Activated T-cell treated with anti-CD3 and anti-CD28 coated beads, Interleukin-2, amount 50 U/mL, for 24 hours (primary cell): ENCODE measurements around the gene PRTG.
A peak's percentile ranks its signal among the peaks of the same experiment; 100 is the strongest.
"Not testable (repeated sequence)": the region's sequence is repeated elsewhere in the genome, so short reads cannot be mapped to it uniquely, and the experiment has no call there.

ENCODE experiments used
- DNase-seq: peaks from one replicate; pipeline ENCODE4 v3.0.0-alpha.2; 2020
- H3K27ac Mint-ChIP-seq: 2 replicates; pipeline ENCODE4 v1.8.0; 2020; ENCODE audit warnings: mild to moderate bottlenecking, mixed read lengths
- H3K27me3 Mint-ChIP-seq: 2 replicates; pipeline ENCODE4 v1.8.0; 2020; ENCODE audit warnings: mixed read lengths
- H3K36me3 Mint-ChIP-seq: 2 replicates; pipeline ENCODE4 v1.8.0; 2020; ENCODE audit warnings: low read depth, mixed read lengths
- H3K4me1 Mint-ChIP-seq: 2 replicates; pipeline ENCODE4 v1.8.0; 2020; ENCODE audit warnings: low read depth, mixed read lengths
- H3K4me3 Mint-ChIP-seq: 2 replicates; pipeline ENCODE4 v1.8.0; 2020; ENCODE audit warnings: mild to moderate bottlenecking, moderate library complexity, mixed read lengths
- H3K9me3 Mint-ChIP-seq: 2 replicates; pipeline ENCODE4 v1.8.0; 2020; ENCODE audit warnings: mixed read lengths

Gene PRTG

DNA sequence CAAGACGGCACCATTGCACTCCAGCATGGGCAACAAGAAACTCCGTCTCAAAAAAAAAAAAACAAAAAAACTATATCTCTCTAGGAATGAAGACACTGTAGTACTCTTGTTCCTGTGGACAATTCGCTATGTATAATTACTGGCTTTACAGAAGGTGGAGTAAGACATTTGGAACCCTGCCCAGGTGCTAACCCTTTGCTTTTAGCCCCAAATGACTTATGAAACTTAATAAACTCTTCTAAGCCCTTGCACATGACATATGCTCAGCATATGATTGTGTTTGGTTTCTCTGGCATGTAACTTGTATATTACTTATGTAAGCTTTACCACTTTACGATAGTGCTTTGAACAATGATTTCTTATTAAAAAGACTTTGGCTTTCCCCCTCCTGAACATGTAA lies 27.3 kb upstream of the PRTG start:
- Mint-ChIP-seq H3K27me3 (peaks cover 19% of the 10 kb centered on the region), H3K4me1 (peaks cover 3% of the 10 kb centered on the region), H3K9me3 (no peaks in the 10 kb centered on the region), H3K4me3 (no peak overlapping the region), H3K36me3 (no peaks in the 10 kb centered on the region), H3K27ac (no peak overlapping the region)
- no peak for DNase-seq

- no peak for DNase-seq
- peaks cover 3% of the 10 kb centered on the region for H3K4me1 Mint-ChIP-seq
- H3K36me3 Mint-ChIP-seq = no peaks in the 10 kb centered on the region
- H3K27me3 Mint-ChIP-seq = peaks cover 19% of the 10 kb centered on the region
- H3K27ac Mint-ChIP-seq = no peak overlapping the region
- H3K4me3 Mint-ChIP-seq = no peak overlapping the region
- no peaks in the 10 kb centered on the region for H3K9me3 Mint-ChIP-seq
Measured at GRCh38 chr15:55768670-55769185, 25.8 kb upstream of the PRTG start.

DNA sequence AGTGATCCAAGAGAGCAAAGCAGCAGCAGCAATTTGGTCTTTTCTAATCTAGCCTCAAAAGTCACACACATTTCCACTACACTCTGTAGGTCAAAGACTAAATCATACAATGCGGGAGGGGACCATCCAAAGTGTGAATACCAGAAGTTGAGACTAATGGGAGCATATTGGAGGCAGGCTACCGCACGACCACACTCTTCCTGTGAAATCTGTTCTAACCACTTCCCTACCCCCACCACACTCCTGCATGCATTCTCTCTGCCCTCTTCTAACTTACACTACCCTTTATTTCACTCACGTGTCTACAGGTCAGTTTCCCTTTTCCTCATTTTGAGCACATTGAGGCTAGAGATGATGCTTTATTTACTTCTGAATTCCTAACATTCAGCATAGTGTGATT lies 23.7 kb upstream of the PRTG start:
- no peak for DNase-seq
- no peak overlapping the region for H3K4me3 Mint-ChIP-seq
- no peaks in the 10 kb centered on the region for H3K36me3 Mint-ChIP-seq
- peaks cover 3% of the 10 kb centered on the region for H3K4me1 Mint-ChIP-seq
- H3K9me3 Mint-ChIP-seq = no peaks in the 10 kb centered on the region
- H3K27ac Mint-ChIP-seq = no peak overlapping the region
- peaks cover 16% of the 10 kb centered on the region for H3K27me3 Mint-ChIP-seq

DNA sequence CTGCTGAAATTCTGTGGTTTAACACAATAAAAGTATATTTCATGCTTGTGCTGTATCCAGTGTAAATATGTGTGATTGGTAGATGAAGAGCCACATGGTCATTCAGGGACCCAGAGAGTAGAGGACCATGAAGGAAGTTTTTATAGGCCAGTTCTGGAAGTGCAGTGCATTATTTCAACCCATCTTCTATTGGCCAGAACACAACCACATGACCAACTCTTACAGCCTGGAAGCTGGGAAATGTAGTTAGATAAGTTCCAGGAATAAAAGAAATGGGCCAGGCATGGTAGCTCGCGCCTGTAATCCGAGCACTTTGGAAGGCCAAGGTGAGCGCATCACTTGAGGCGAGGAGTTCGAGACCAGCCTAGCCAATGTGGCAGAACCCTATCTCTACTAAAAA lies 21.4 kb upstream of the PRTG start:
- peaks cover 3% of the 10 kb centered on the region for H3K4me1 Mint-ChIP-seq
- peaks cover 3% of the 10 kb centered on the region for H3K27me3 Mint-ChIP-seq
- no peaks in the 10 kb centered on the region for H3K9me3 Mint-ChIP-seq
- DNase-seq = no peak
- no peak overlapping the region for H3K4me3 Mint-ChIP-seq
- no peak overlapping the region for H3K27ac Mint-ChIP-seq
- no peaks in the 10 kb centered on the region for H3K36me3 Mint-ChIP-seq

- Mint-ChIP-seq H3K4me3 (no peak overlapping the region), H3K4me1 (no peaks in the 10 kb centered on the region), H3K27me3 (peaks cover 3% of the 10 kb centered on the region), H3K36me3 (no peaks in the 10 kb centered on the region), H3K9me3 (no peaks in the 10 kb centered on the region), H3K27ac (no peak overlapping the region)
- DNase-seq = no peak
Measured at GRCh38 chr15:55758580-55758986, 15.6 kb upstream of the PRTG start.

DNA sequence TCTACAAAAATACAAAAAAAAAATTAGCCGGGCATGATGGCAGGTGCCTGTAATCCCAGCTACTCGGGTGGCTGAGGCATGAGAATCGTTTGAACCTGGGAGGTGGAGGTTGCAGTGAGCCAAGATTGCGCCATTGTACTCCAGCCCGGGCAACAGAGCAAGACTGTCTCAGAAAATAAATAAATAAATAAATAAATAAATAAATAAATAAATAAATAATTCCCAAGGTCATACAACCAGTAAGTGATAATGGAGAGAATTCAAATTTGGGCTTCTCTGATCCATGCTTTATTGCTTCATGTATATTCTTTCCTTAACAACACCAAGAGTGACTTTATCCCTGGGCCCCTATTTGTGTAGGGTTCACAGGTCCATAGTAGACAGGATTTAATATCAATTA lies 10.5 kb upstream of the PRTG start:
- H3K4me3 Mint-ChIP-seq, H3K4me1 Mint-ChIP-seq, H3K36me3 Mint-ChIP-seq, DNase-seq, H3K9me3 Mint-ChIP-seq, H3K27ac Mint-ChIP-seq: not testable (repeated sequence)
- H3K27me3 Mint-ChIP-seq = peaks cover 12% of the 10 kb centered on the region

GRCh38 chr15:55750706-55751105 lies 7.8 kb upstream of the PRTG start:
- Mint-ChIP-seq H3K4me1 (no peaks in the 10 kb centered on the region), H3K27ac (no peak overlapping the region), H3K4me3 (no peak overlapping the region), H3K36me3 (no peaks in the 10 kb centered on the region), H3K9me3 (no peaks in the 10 kb centered on the region), H3K27me3 (peaks cover 10% of the 10 kb centered on the region)
- no peak for DNase-seq

- peak overlapping the region; percentile 40 for H3K4me3 Mint-ChIP-seq
- no peak for DNase-seq
- no peak overlapping the region for H3K27ac Mint-ChIP-seq
- H3K36me3 Mint-ChIP-seq = no peaks in the 10 kb centered on the region
- H3K4me1 Mint-ChIP-seq = peaks cover 3% of the 10 kb centered on the region
- H3K9me3 Mint-ChIP-seq = no peaks in the 10 kb centered on the region
- peaks cover 24% of the 10 kb centered on the region for H3K27me3 Mint-ChIP-seq
Measured at GRCh38 chr15:55743729-55744655, 1.0 kb upstream of the PRTG start.

DNA sequence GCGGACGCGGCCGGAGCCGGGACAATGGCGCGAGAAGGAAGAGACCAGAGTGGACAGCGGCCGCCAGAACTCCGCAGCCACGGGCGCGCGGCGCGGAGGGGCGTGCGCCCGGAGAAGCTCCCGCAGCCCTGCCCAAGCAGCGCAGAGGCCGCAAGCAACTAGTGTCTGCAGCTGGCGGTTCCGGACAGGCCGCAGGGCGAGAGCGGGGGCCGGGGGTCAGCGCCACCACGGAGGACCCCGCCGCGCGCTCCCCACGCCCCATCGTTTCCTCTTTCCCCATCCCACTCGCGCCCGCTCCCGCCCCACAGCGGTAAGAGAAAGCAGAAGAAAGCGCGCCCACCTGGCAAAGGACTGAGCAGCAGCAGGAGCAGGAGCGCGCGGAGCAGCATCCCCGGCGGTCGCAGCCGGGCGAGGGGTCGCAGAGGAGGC lies 440 bp downstream of the PRTG start:
- Mint-ChIP-seq H3K36me3 (no peaks in the 10 kb centered on the region), H3K4me3 (peak overlapping the region; percentile 62), H3K4me1 (peaks cover 3% of the 10 kb centered on the region), H3K9me3 (no peaks in the 10 kb centered on the region), H3K27ac (no peak overlapping the region), H3K27me3 (peaks cover 32% of the 10 kb centered on the region)
- DNase-seq = peak; percentile 44

- peak; percentile 36 for DNase-seq
- Mint-ChIP-seq H3K27ac (no peak overlapping the region), H3K27me3 (peaks cover 33% of the 10 kb centered on the region), H3K9me3 (no peaks in the 10 kb centered on the region), H3K4me1 (peaks cover 3% of the 10 kb centered on the region), H3K36me3 (no peaks in the 10 kb centered on the region), H3K4me3 (no peak overlapping the region)
Measured at GRCh38 chr15:55741833-55742497, 987 bp downstream of the PRTG start.

DNA sequence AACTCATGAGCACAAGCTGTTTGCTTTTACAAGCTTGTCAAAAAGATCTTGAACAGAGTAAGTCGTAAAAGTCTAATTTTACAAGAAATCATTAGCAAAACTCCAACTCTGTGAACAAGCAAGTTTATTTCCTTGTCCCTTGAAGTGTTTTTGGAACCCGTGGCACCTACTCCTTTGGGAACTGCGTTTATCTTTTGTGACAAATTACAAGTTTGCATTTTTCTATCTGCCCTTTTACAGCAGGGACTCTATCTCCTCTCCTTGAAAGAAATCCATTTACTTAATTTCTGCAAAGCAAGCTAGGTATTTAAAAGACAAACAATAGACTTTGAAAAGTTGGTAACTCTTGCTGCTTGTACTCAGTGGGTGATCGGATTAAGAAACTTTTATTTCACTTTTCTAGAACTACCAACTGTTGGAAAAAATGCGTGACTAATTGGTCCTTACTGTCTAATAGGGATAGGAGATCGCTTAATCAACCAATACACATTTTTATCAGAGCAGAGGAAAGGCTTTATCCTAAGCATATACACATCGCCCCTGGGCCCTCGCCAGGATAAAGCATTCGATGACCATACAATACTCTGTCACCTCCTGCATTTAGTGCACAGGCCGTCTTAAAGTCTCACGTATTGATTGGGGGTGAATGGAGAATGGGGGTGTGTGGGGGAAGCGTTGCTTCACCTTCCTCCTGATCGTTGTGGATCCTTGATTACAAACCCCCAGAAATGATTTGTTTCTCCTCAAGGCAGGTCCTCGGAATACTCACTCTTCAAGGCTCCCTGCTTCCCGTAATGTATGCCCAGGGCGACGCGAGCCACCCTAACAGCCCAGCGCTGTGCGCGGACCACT lies 1.7 kb downstream of the PRTG start:
- Mint-ChIP-seq H3K36me3 (no peaks in the 10 kb centered on the region), H3K4me1 (peaks cover 3% of the 10 kb centered on the region), H3K27ac (no peak overlapping the region), H3K9me3 (no peaks in the 10 kb centered on the region), H3K27me3 (peaks cover 37% of the 10 kb centered on the region), H3K4me3 (no peak overlapping the region)
- DNase-seq = peak; percentile 32

DNA sequence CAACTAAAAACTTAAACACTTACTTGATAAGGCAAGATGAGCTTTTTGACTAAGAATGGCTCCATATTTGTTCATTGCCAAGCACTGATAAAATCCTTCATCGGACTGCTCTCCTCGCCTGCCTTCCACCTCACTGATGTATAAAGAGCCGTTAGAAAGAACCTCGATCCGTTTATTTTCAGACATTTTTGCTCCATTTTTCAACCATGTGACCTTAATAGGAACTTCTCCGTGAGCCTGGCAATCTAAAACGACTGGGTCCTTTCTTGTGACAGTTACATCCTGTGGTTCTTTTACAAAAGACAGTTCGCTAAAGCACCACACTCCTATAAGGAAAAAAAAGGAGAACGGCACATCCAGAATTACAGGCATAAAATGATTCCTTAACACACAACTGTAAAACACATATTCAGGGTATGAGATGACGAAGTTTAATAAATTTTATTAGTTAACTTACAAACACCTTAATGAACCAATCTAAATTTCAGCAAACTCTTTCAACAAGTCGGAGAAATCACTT lies 2.5 kb downstream of the PRTG start:
- Mint-ChIP-seq H3K27ac (no peak overlapping the region), H3K27me3 (peaks cover 43% of the 10 kb centered on the region), H3K4me3 (no peak overlapping the region), H3K36me3 (no peaks in the 10 kb centered on the region), H3K9me3 (no peaks in the 10 kb centered on the region), H3K4me1 (peaks cover 3% of the 10 kb centered on the region)
- no peak for DNase-seq

DNA sequence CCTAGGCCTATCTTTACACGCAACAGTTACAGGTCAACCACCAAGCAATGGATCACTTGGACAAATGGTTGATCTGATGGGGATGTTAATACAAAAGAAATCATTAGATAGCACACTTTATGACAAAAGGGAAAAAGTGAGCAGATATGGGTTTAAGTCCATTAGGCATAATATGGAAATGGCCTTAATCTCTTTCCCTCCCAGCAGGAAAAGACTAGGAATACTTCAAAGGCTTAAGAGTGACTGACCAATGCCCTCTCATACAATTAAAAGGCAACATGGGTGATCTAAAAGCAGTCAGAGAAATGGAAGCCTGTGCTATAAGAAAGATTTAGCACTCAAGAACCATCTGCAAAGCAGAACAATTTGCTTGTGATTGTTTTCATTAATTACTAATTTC lies 3.3 kb downstream of the PRTG start:
- no peak for DNase-seq
- Mint-ChIP-seq H3K27me3 (peaks cover 38% of the 10 kb centered on the region), H3K27ac (no peak overlapping the region), H3K36me3 (no peaks in the 10 kb centered on the region), H3K4me1 (peaks cover 3% of the 10 kb centered on the region), H3K4me3 (no peak overlapping the region), H3K9me3 (no peaks in the 10 kb centered on the region)

GRCh38 chr15:55738715-55739114 lies 4.2 kb downstream of the PRTG start:
- Mint-ChIP-seq H3K27ac (no peak overlapping the region), H3K27me3 (peaks cover 34% of the 10 kb centered on the region), H3K4me1 (peaks cover 3% of the 10 kb centered on the region), H3K9me3 (no peaks in the 10 kb centered on the region), H3K36me3 (no peaks in the 10 kb centered on the region), H3K4me3 (no peak overlapping the region)
- no peak for DNase-seq
